Aorta (tissue), 5 donors: ENCODE results near the gene PSMC3IP. TPM values are rescaled to one million over a fixed set of nuclear protein-coding genes. Genes with fewer than 3 reads are reported as not detected.
"Not testable (repeated sequence)": the region's sequence is repeated elsewhere in the genome, so short reads cannot be mapped to it uniquely, and the experiment has no call there.

ENCODE experiments used
- ATAC-seq: fragments of 200-7000 bp; cut with Tn5 transposase; one replicate; pipeline ENCODE4 v1.9.1; 2022; ENCODE audit warnings: moderate library complexity; ENCODE audit not compliant: low FRiP score
- DNase-seq, 2 donors: peaks; one replicate each; pipeline ENCODE4 v3.0.0-alpha.2; 2020
- H3K27ac ChIP-seq, 2 donors: one replicate each; pipeline ENCODE4 v1.5.1; 2013; ENCODE audit warnings: low read length in 2 of 2, mild to moderate bottlenecking in 2 of 2, moderate library complexity in 2 of 2, control low read depth in 1 of 2, inconsistent platforms in 1 of 2, low read depth in 1 of 2
- H3K27me3 ChIP-seq, 2 donors: one replicate each; pipeline ENCODE4 v1.6.1; 2013; ENCODE audit warnings: control low read depth in 1 of 2, low read length in 1 of 2, mild to moderate bottlenecking in 1 of 2, moderate library complexity in 1 of 2; ENCODE audit not compliant: insufficient read depth in 2 of 2, control insufficient read depth in 1 of 2
- H3K36me3 ChIP-seq, 2 donors: one replicate each; pipeline ENCODE4 v1.6.1; 2013; ENCODE audit warnings: control low read depth in 1 of 2, low read length in 1 of 2, mild to moderate bottlenecking in 1 of 2; ENCODE audit not compliant: insufficient read depth in 2 of 2, control insufficient read depth in 1 of 2
- H3K4me1 ChIP-seq, 2 donors: one replicate each; pipeline ENCODE4 v1.6.1; 2013; ENCODE audit warnings: low read length in 2 of 2, control low read depth in 1 of 2, mild to moderate bottlenecking in 1 of 2, moderate library complexity in 1 of 2; ENCODE audit not compliant: insufficient read depth in 2 of 2, control insufficient read depth in 1 of 2
- H3K4me3 ChIP-seq, 2 donors: one replicate each; pipeline ENCODE4 v1.5.1; 2013; ENCODE audit warnings: low read length in 2 of 2, control low read depth in 1 of 2, mild to moderate bottlenecking in 1 of 2
- H3K9me3 ChIP-seq: one replicate; pipeline ENCODE4 v1.6.1; 2013; ENCODE audit warnings: mild to moderate bottlenecking, low read length; ENCODE audit not compliant: control insufficient read depth
- WGBS, 2 donors: extraction: QIAGEN DNeasy Blood & Tissue Kit; methylation state at CpG; one replicate each; pipeline ENCODE4 v1.1.7; 2013; 5-methylcytosine and 5-hydroxymethylcytosine counted together
- intact Hi-C, 2 donors: fragments of 100-400 bp; cut with DNase I; formaldehyde crosslinking; loops; one replicate each; pipeline versions ENCODE4 v1.14.2 to v1.15.0; 2022
- long read RNA-seq, 2 donors: library from polyadenylated mRNA; unstranded; transcript quantifications; one replicate each; pipeline ENCODE4 v2.0.0, GENCODE V29; 2020 to 2021
- polyA plus RNA-seq, 2 donors: library from polyadenylated mRNA; stranded (reverse); fragments of 200-250 nt; gene quantifications; one replicate each; pipeline ENCODE4 v1.2.3, GENCODE V29; 2013
- total RNA-seq, 2 donors: library from RNA; stranded (reverse); fragmentation: NEBNext Ultra II Directional; extraction: Animal tissue kit (Norgen Biotek cat#: 25700); gene quantifications; one replicate each; pipeline ENCODE4 v1.2.1, GENCODE V29; 2021
- donor health status: healthy with polysubstance abuse.
- donor health status: Bipolar disorder and iron deficiency.
- donor health status: DM: no; HTN: no; CAD: no.
- donor health status: DM: no; HTN: no; CAD: no.
- donor health status: DM: yes; HTN: yes; CAD: no.

The PSMC3IP gene, protein sequence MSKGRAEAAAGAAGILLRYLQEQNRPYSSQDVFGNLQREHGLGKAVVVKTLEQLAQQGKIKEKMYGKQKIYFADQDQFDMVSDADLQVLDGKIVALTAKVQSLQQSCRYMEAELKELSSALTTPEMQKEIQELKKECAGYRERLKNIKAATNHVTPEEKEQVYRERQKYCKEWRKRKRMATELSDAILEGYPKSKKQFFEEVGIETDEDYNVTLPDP
- total RNA-seq (1 to 10 TPM; 3.9 to 5.2 TPM), polyA plus RNA-seq (10 to 100 TPM in 1 of 2 donors, 1 to 10 TPM in 1; 3.8 to 14.4 TPM)
- long read RNA-seq, donor 1, partial matches to known transcripts = 2 of 7 reads
- long read RNA-seq, donor 1, other reads (novel, unspliced or antisense) = 4 of 7 reads
- long read RNA-seq, donor 2, partial matches to known transcripts = 1 of 6 reads
- long read RNA-seq, donor 2, other reads (novel, unspliced or antisense) = 1 of 6 reads

DNA sequence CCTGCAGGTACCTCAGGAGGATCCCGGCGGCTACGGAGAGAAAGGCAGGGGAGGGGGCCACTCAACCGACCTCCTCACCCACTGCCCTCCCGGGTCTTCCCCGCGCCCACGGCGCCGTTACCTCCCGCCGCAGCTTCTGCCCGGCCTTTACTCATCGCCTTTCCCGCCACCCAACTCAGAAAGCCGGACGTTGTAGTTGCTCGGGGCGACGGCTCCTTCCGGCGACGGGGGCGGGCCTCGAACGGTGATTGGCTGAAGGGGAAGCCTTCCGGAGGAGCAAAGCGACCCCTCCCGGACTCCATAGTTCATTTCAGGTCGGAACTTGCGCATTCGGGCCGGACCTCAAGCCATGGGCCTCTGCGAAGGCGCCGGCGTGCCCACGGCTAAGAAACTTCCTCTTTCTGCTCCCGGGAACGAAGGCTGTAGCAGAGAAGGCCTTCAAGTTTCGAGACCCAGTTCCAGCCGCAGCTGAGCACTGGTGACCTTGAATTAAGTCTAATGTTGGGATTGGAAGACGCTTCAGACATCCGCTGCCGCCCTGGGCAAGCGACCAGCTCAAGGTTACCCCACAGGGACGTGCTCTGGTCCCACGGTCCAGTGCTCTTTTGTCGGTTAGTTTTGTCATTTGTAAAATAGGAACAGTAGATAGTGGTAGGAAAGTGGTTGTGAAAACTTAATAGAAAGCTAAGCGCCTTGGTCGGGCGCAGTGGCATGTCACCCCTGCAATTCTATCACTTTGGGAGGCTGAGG, at the start of gene PSMC3IP:
TSS of gene PSMC3IP (minus strand) at position 198 of the 750 bp plus-strand sequence. CDS start at position 155, 43 bp downstream.
- ATAC-seq = peak; percentile 96

GRCh38 chr17:42623732-42624596, 46.4 kb upstream of the PSMC3IP start:
- H3K4me1 ChIP-seq = no peaks in the 10 kb centered on the region
- no peak for DNase-seq
- no peak overlapping the region for H3K27ac ChIP-seq
- intact Hi-C loops = no loop called here
- no peak for ATAC-seq
- no peaks in the 10 kb centered on the region for H3K9me3 ChIP-seq
- WGBS, 2 donors = 79 to 81% methylated on average over 7 of the region's 7 CpGs
- H3K27me3 ChIP-seq = no peaks in the 10 kb centered on the region
- no peaks in the 10 kb centered on the region for H3K36me3 ChIP-seq
- H3K4me3 ChIP-seq = no peak overlapping the region

More for the DNA sequence above, at the start of gene PSMC3IP:
- WGBS, 2 donors = 0 to 1% methylated on average over 52 of the region's 52 CpGs
- Histone ChIP-seq H3K36me3 (peaks cover 0 to 23% of the 10 kb centered on the region in 2 donors), H3K9me3 (no peaks in the 10 kb centered on the region), H3K4me3 (peak within 1 kb of the TSS; percentile 39 to 93), H3K4me1 (no peaks in the 10 kb centered on the region), H3K27me3 (no peaks in the 10 kb centered on the region), H3K27ac (peak within 1 kb of the TSS in 1 of 2 donors; percentile 91)
- intact Hi-C loops = loop anchor here in 1 of 2 donors (2.0 to 10.0 kb wide), 3 partner anchors 101 to 257 kb away; partner anchors contain the start of gene PSME3
- peak; percentile 97 to 99 for DNase-seq

- Histone ChIP-seq H3K36me3 (no peaks in the 10 kb centered on the region), H3K4me3 (no peak overlapping the region), H3K27ac (no peak overlapping the region), H3K4me1 (no peaks in the 10 kb centered on the region), H3K27me3 (no peaks in the 10 kb centered on the region), H3K9me3 (no peaks in the 10 kb centered on the region)
- intact Hi-C loops = no loop called here
- ATAC-seq = no peak
- no peak for DNase-seq
- 86 to 88% methylated on average over 2 of the region's 2 CpGs for WGBS, 2 donors
These were observed 45.7 kb upstream of the PSMC3IP start for GRCh38 chr17:42623271-42623670.

DNA sequence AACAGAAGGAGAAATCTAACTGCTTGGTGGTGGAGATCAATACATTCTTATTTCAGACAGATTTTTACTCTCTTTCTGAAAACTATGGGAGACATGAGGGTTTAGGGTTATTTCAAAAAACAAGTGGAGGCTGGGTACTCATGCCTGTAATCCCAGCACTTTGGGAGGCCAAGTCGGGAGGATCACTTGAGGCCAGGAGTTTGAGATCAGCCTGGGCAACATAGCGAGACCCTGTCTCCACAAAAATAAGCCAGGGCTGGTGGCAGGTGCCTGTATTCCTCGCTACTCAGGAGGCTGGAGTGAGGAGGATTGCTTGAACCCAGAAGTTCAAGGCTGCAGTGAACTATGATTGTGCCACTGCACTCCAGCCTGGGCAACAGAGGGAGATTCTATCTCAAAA, 44.5 kb upstream of the PSMC3IP start:
- H3K36me3 ChIP-seq, H3K4me3 ChIP-seq, ATAC-seq, DNase-seq, intact Hi-C loops, H3K27ac ChIP-seq, H3K4me1 ChIP-seq, H3K9me3 ChIP-seq, H3K27me3 ChIP-seq: not testable (repeated sequence)
- 94% methylated on average over 3 of the region's 3 CpGs for WGBS, 2 donors

DNA sequence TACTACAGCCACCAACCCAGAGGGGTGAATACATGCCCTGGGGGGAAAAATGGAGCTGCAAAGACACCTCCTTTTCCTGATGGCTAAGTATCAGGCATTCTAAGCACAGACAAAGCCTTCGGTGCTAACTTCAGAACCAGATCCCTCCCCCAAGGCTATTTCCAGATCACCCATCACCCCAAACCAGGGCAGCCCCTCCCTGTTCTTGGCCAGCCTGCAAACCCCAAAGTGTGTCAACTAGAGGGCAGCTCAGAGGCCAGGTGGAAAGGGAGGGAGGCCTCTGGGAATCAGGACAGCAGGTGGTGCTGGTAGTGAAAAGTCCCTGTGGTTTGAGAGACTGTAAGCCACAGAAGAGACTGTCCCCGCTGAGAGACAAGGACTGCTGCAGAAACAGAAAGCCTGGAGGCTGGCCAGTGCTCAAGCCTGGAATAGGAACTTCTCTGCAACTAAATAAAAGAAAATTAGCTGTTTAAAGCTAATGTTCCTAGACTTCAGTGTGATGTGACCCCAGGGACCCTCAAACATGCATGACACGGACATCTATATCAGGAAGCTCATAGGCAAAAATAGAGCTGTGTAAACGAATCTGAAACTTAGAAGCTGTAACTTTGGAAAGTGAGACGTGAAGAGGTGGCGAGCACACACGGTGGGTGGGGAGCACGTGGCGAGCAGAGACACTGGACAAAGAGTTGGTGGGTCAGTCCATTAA, 41.1 kb upstream of the PSMC3IP start:
- H3K27ac ChIP-seq = no peak overlapping the region
- intact Hi-C loops = no loop called here

GRCh38 chr17:42617956-42618431, 40.5 kb upstream of the PSMC3IP start:
- Histone ChIP-seq H3K4me1 (no peaks in the 10 kb centered on the region), H3K27ac (no peak overlapping the region), H3K27me3 (no peaks in the 10 kb centered on the region), H3K9me3 (no peaks in the 10 kb centered on the region), H3K4me3 (no peak overlapping the region), H3K36me3 (no peaks in the 10 kb centered on the region)
- 43% methylated on average over 4 of the region's 4 CpGs for WGBS, 2 donors
- intact Hi-C loops = no loop called here
- DNase-seq (no peak), ATAC-seq (peak; percentile 11)

More for the DNA sequence above, 41.1 kb upstream of the PSMC3IP start:
- ATAC-seq (peak; percentile 48), DNase-seq (no peak)
- Histone ChIP-seq H3K27me3 (no peaks in the 10 kb centered on the region), H3K4me1 (no peaks in the 10 kb centered on the region), H3K4me3 (no peak overlapping the region), H3K36me3 (no peaks in the 10 kb centered on the region), H3K9me3 (no peaks in the 10 kb centered on the region)
- 31 to 33% methylated on average over 9 of the region's 9 CpGs for WGBS, 2 donors

GRCh38 chr17:42613699-42614295, 36.3 kb upstream of the PSMC3IP start:
- no peak overlapping the region for H3K27ac ChIP-seq
- no peak for DNase-seq
- no peaks in the 10 kb centered on the region for H3K4me1 ChIP-seq
- H3K9me3 ChIP-seq = no peaks in the 10 kb centered on the region
- H3K36me3 ChIP-seq = no peaks in the 10 kb centered on the region
- intact Hi-C loops = loop anchor here (5.0 kb wide), 2 partner anchors 44 to 49 kb away; partner anchors contain the start of gene TUBG2 (in 1 of the 2)
- no peaks in the 10 kb centered on the region for H3K27me3 ChIP-seq
- ATAC-seq = no peak
- 94 to 95% methylated on average over 17 of the region's 17 CpGs for WGBS, 2 donors
- H3K4me3 ChIP-seq = no peak overlapping the region
